Neuronal stem cell (in vitro differentiated cells): ENCODE measurements around the gene HSPA1L.

Experiments
- DNase-seq: peaks from one replicate; pipeline ENCODE4 v3.0.0-alpha.2; 2013; ENCODE audit warnings: low spot score
- H2AFZ ChIP-seq: one replicate; pipeline ENCODE4 v1.6.1; 2013; ENCODE audit warnings: mild to moderate bottlenecking, low read length, inconsistent platforms
- H2AK5ac ChIP-seq: 2 replicates; pipeline ENCODE4 v1.6.1; 2013; ENCODE audit warnings: low read depth, mild to moderate bottlenecking, inconsistent platforms, low read length, moderate library complexity, mixed read lengths
- H2BK120ac ChIP-seq: 2 replicates; pipeline ENCODE4 v1.6.1; 2013; ENCODE audit warnings: low read depth, mild to moderate bottlenecking, inconsistent platforms, low read length, moderate library complexity, mixed read lengths
- H2BK12ac ChIP-seq: one replicate; pipeline ENCODE4 v1.6.1; 2013; ENCODE audit warnings: low read length, inconsistent platforms
- H2BK15ac ChIP-seq: 2 replicates; pipeline ENCODE4 v1.6.1; 2013; ENCODE audit warnings: mild to moderate bottlenecking, low read length, inconsistent platforms, mixed read lengths
- H2BK5ac ChIP-seq: one replicate; pipeline ENCODE4 v1.6.1; 2013; ENCODE audit warnings: inconsistent platforms, mild to moderate bottlenecking, low read length, moderate library complexity
- H3K14ac ChIP-seq: one replicate; pipeline ENCODE4 v1.6.1; 2013; ENCODE audit warnings: low read length, inconsistent platforms
- H3K18ac ChIP-seq: 2 replicates; pipeline ENCODE4 v1.6.1; 2013; ENCODE audit warnings: low read length, inconsistent platforms
- H3K23ac ChIP-seq: 2 replicates; pipeline ENCODE4 v1.6.1; 2013; ENCODE audit warnings: low read depth, mild to moderate bottlenecking, mixed read lengths, low read length, inconsistent platforms; ENCODE audit not compliant: poor library complexity
- H3K27ac ChIP-seq: replicated peaks from 3 replicates; pipeline ENCODE4 v1.5.1; 2013; ENCODE audit warnings: low read length, inconsistent platforms
- H3K27me3 ChIP-seq, 3 experiments: 2 replicates each; pipeline ENCODE4 v1.6.1; 2013; ENCODE audit warnings: low read length in 3 of 3, mild to moderate bottlenecking in 2 of 3, inconsistent platforms in 1 of 3, low read depth in 1 of 3, mixed read lengths in 1 of 3, moderate library complexity in 1 of 3; ENCODE audit not compliant: control insufficient read depth in 3 of 3, insufficient read depth in 3 of 3
- H3K36me3 ChIP-seq, 2 donors: replicated peaks in 1 of 2; 2 replicates each; pipeline ENCODE4 v1.6.1; 2013; ENCODE audit warnings: low read length in 2 of 2; ENCODE audit not compliant: control insufficient read depth in 2 of 2, insufficient read depth in 2 of 2
- H3K4ac ChIP-seq: 2 replicates; pipeline ENCODE4 v1.6.1; 2013; ENCODE audit warnings: inconsistent platforms, mild to moderate bottlenecking, low read length, moderate library complexity
- H3K4me1 ChIP-seq, 2 donors: 1 replicate in 1 of 2; 2 replicates in 1 of 2; pipeline ENCODE4 v1.6.1; 2013; ENCODE audit warnings: low read length in 2 of 2, low read depth in 1 of 2; ENCODE audit not compliant: control insufficient read depth in 2 of 2, insufficient read depth in 1 of 2
- H3K4me2 ChIP-seq: one replicate; pipeline ENCODE4 v1.6.1; 2013; ENCODE audit warnings: mild to moderate bottlenecking, low read length, inconsistent platforms; ENCODE audit not compliant: insufficient read depth, poor library complexity, severe bottlenecking
- H3K4me3 ChIP-seq, 2 donors: 2 replicates each; pipeline ENCODE4 v1.5.1; 2013; ENCODE audit warnings: low read length in 2 of 2, mild to moderate bottlenecking in 2 of 2, inconsistent platforms in 1 of 2, moderate library complexity in 1 of 2
- H3K79me1 ChIP-seq: one replicate; pipeline ENCODE4 v1.6.1; 2013; ENCODE audit warnings: low read depth, mild to moderate bottlenecking, inconsistent platforms, low read length, moderate library complexity
- H3K9ac ChIP-seq: one replicate; pipeline ENCODE4 v1.6.1; 2013; ENCODE audit warnings: mild to moderate bottlenecking, low read depth, low read length, inconsistent platforms; ENCODE audit not compliant: poor library complexity
- H3K9me3 ChIP-seq, 2 donors: replicated peaks in 1 of 2; 2 replicates each; pipeline versions ENCODE3 to v1.6.1; 2013; ENCODE audit warnings: low read length in 2 of 2, mild to moderate bottlenecking in 2 of 2, inconsistent platforms in 1 of 2, low read depth in 1 of 2, mixed read lengths in 1 of 2, moderate library complexity in 1 of 2; ENCODE audit not compliant: control insufficient read depth in 2 of 2, insufficient read depth in 1 of 2
- H4K8ac ChIP-seq: one replicate; pipeline ENCODE4 v1.6.1; 2013; ENCODE audit warnings: low read depth, mild to moderate bottlenecking, inconsistent platforms, low read length, moderate library complexity
- H4K91ac ChIP-seq: one replicate; pipeline ENCODE4 v1.6.1; 2013; ENCODE audit warnings: low read length, low read depth, mild to moderate bottlenecking, inconsistent platforms; ENCODE audit not compliant: poor library complexity
- WGBS, 2 donors: extraction: QIAGEN DNeasy Blood & Tissue Kit; methylation state at CpG; one replicate each; pipeline ENCODE4 v1.1.7; 2013; ENCODE audit warnings: missing lambda C conversion rate in 2 of 2, mixed read lengths in 1 of 2; ENCODE audit not compliant: insufficient read length in 2 of 2, insufficient replicate concordance in 1 of 2; ENCODE audit errors: extremely low coverage in 2 of 2; 5-methylcytosine and 5-hydroxymethylcytosine counted together

The HSPA1L gene

DNA sequence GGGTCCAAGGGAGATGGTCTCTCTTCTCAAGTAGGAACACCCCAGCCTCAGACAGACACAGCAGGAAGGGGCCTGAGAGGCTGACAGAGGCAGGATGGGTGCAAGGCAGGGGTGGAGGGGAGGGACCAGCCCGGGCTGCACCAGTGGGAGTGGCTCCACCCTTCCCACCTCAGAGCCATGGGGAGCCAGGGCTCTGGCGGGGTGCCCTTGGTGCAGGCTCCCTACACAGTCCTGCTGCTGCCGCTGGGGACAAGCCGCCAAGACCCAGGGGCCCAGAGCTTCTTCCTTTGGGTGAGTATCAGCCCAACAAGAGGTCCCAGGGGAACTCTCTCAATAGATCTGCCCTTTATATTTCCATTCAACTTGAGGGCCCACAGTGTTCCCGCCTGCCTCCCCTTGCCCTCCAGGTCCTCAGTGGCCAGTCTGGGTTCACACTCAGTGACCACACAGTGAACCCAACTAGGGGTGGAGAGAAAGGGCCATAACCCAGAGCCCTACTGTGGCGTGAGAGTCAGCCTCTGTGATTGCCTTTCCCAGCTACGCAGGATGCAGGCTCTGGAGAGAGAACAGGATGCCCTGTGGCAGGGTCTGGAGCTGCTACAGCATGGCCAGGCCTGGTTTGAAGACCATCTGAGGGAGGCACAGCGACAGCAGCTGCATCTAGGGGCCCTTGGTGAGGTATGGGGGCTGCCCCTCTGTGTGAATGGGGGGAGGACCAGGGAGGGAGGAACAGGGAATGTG, 52.0 kb downstream of the HSPA1L start:
- peak overlapping the region; percentile 95 for H2BK12ac ChIP-seq
- peak overlapping the region; percentile 95 for H2AK5ac ChIP-seq
- peaks cover 15 to 70% of the 10 kb centered on the region in 2 donors for H3K36me3 ChIP-seq
- H3K4me3 ChIP-seq = no peak overlapping the region
- H3K14ac ChIP-seq = peak overlapping the region; percentile 95
- no peak for DNase-seq
- H3K23ac ChIP-seq = peak overlapping the region; percentile 89
- H3K18ac ChIP-seq = peak overlapping the region; percentile 97
- H3K27me3 ChIP-seq = no peaks in the 10 kb centered on the region
- H2BK15ac ChIP-seq = peak overlapping the region; percentile 84
- H3K9me3 ChIP-seq = no peaks in the 10 kb centered on the region
- peaks cover 15 to 23% of the 10 kb centered on the region in 2 donors for H3K4me1 ChIP-seq
- peak overlapping the region; percentile 63 for H2BK120ac ChIP-seq
- H3K4me2 ChIP-seq = peak overlapping the region; percentile 21
- H3K9ac ChIP-seq = peak overlapping the region; percentile 75
- peak overlapping the region; percentile 95 for H4K91ac ChIP-seq
- WGBS, 2 donors = no CpG with 5 or more reads among the region's 8 CpGs
- H2AFZ ChIP-seq = peak overlapping the region; percentile 37
- H3K4ac ChIP-seq = peak overlapping the region; percentile 93
- H4K8ac ChIP-seq = peak overlapping the region; percentile 97
- peak overlapping the region; percentile 86 for H3K27ac ChIP-seq
- H3K79me1 ChIP-seq = no peaks in the 10 kb centered on the region
- H2BK5ac ChIP-seq = peak overlapping the region; percentile 96

- H2BK120ac ChIP-seq = peak within 1 kb of the TSS; percentile 63
- no peaks in the 10 kb centered on the region for H3K79me1 ChIP-seq
- H3K36me3 ChIP-seq = peaks cover 15 to 77% of the 10 kb centered on the region in 2 donors
- peak within 1 kb of the TSS; percentile 37 for H2AFZ ChIP-seq
- WGBS, 2 donors = no CpG with 5 or more reads among the region's 4 CpGs
- peak within 1 kb of the TSS; percentile 96 for H2BK5ac ChIP-seq
- no peaks in the 10 kb centered on the region for H3K27me3 ChIP-seq
- peak within 1 kb of the TSS; percentile 95 for H4K91ac ChIP-seq
- peak within 1 kb of the TSS; percentile 84 for H2BK15ac ChIP-seq
- H3K9me3 ChIP-seq = no peaks in the 10 kb centered on the region
- H3K4me1 ChIP-seq = peaks cover 15 to 23% of the 10 kb centered on the region in 2 donors
- peak within 1 kb of the TSS; percentile 21 for H3K4me2 ChIP-seq
- H3K27ac ChIP-seq = peak within 1 kb of the TSS; percentile 86
- peak within 1 kb of the TSS; percentile 93 for H3K4ac ChIP-seq
- peak within 1 kb of the TSS; percentile 95 for H2AK5ac ChIP-seq
- peak within 1 kb of the TSS; percentile 75 for H3K9ac ChIP-seq
- H4K8ac ChIP-seq = peak within 1 kb of the TSS; percentile 97
- no peak for DNase-seq
- H3K18ac ChIP-seq = peak within 1 kb of the TSS; percentile 97
- H2BK12ac ChIP-seq = peak within 1 kb of the TSS; percentile 95
- H3K4me3 ChIP-seq = no peak within 1 kb of the TSS
- H3K14ac ChIP-seq = peak within 1 kb of the TSS; percentile 95
- H3K23ac ChIP-seq = peak within 1 kb of the TSS; percentile 89
Measured at GRCh38 chr6:31762356-31762755, 52.7 kb downstream of the HSPA1L start, which contains the start of gene SAPCD1. Gene SAPCD1, plus strand, starts transcription at chr6:31762656. Its CDS starts 399 bp downstream, at chr6:31763055.

- Histone ChIP-seq H3K23ac (no peak overlapping the region), H3K4me1 (peaks cover 15 to 20% of the 10 kb centered on the region in 2 donors), H3K4me2 (no peak overlapping the region), H2BK12ac (no peak overlapping the region), H3K14ac (no peak overlapping the region), H4K91ac (no peak overlapping the region), H3K27ac (no peak overlapping the region), H2AFZ (no peak overlapping the region), H3K4me3 (no peak overlapping the region), H3K4ac (no peak overlapping the region), H3K27me3 (no peaks in the 10 kb centered on the region), H2AK5ac (no peak overlapping the region), H4K8ac (no peak overlapping the region), H3K9ac (no peak overlapping the region), H2BK120ac (no peak overlapping the region), H3K79me1 (no peaks in the 10 kb centered on the region), H3K9me3 (no peaks in the 10 kb centered on the region), H3K18ac (no peak overlapping the region), H2BK15ac (no peak overlapping the region), H2BK5ac (no peak overlapping the region), H3K36me3 (peaks cover 15 to 79% of the 10 kb centered on the region in 2 donors)
- no peak for DNase-seq
- WGBS, 2 donors = no CpG with 5 or more reads among the region's 8 CpGs
Measured at GRCh38 chr6:31761343-31761742, 53.7 kb downstream of the HSPA1L start.

GRCh38 chr6:31760790-31761189, 54.3 kb downstream of the HSPA1L start:
- no peak overlapping the region for H4K91ac ChIP-seq
- no peak overlapping the region for H2AFZ ChIP-seq
- H3K27me3 ChIP-seq = no peaks in the 10 kb centered on the region
- WGBS, 2 donors = no CpG with 5 or more reads among the region's 5 CpGs
- no peak overlapping the region for H2BK5ac ChIP-seq
- no peak overlapping the region for H2BK120ac ChIP-seq
- peaks cover 15 to 16% of the 10 kb centered on the region in 2 donors for H3K4me1 ChIP-seq
- no peak overlapping the region for H3K23ac ChIP-seq
- no peak overlapping the region for H2AK5ac ChIP-seq
- no peak overlapping the region for H4K8ac ChIP-seq
- no peak overlapping the region for H3K9ac ChIP-seq
- no peaks in the 10 kb centered on the region for H3K79me1 ChIP-seq
- no peaks in the 10 kb centered on the region for H3K9me3 ChIP-seq
- peaks cover 15 to 79% of the 10 kb centered on the region in 2 donors for H3K36me3 ChIP-seq
- H3K18ac ChIP-seq = no peak overlapping the region
- no peak overlapping the region for H3K14ac ChIP-seq
- no peak for DNase-seq
- no peak overlapping the region for H2BK12ac ChIP-seq
- H3K27ac ChIP-seq = no peak overlapping the region
- no peak overlapping the region for H3K4me3 ChIP-seq
- H3K4ac ChIP-seq = no peak overlapping the region
- no peak overlapping the region for H2BK15ac ChIP-seq
- H3K4me2 ChIP-seq = no peak overlapping the region
